Measurements from ENCODE around the gene FAM120AOS. TPM values are rescaled to one million over a fixed set of nuclear protein-coding genes. Genes with fewer than 3 reads are reported as not detected.

The FAM120AOS gene
- total and polyA plus RNA-seq, 2 of the 8 experiments (the other 6 are each of a cell fraction or from before 2014, with no cell fraction given): 29.6 to 37.6 TPM

DNA sequence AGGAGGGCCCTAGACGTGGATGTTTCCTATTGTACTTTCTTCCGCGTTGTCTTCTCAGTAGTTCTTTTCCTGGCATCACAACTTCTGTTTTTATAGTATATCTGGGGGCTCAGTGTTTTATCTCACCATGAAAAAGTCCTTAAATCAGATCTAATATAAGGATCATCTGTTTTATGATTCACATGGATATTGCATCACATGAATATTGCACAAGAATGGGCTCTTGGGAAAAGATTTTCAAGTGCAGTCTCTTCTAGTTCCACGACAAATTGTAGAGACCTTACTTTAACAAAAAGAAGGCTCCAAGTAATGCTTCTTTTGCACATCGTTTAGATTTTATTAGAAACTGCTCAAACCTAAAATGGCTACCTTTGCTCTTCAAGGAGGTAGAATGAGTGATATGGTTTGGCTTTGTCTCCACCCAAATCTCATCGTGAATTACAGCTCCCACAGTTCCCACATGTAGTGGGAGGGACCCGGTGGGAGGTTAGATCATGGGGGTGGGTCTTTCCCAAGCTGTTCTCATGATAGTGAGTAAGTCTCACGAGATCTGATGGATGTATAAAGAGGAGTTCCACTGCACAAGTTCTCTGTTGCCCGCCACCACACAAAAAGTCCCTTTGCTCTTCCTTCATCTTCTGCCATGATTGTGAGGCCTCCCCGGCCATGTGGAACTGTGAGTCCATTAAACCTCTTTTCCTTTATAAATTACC, 55.6 kb downstream of the FAM120AOS start (continued):
- TF ChIP-seq, protein P1, sequence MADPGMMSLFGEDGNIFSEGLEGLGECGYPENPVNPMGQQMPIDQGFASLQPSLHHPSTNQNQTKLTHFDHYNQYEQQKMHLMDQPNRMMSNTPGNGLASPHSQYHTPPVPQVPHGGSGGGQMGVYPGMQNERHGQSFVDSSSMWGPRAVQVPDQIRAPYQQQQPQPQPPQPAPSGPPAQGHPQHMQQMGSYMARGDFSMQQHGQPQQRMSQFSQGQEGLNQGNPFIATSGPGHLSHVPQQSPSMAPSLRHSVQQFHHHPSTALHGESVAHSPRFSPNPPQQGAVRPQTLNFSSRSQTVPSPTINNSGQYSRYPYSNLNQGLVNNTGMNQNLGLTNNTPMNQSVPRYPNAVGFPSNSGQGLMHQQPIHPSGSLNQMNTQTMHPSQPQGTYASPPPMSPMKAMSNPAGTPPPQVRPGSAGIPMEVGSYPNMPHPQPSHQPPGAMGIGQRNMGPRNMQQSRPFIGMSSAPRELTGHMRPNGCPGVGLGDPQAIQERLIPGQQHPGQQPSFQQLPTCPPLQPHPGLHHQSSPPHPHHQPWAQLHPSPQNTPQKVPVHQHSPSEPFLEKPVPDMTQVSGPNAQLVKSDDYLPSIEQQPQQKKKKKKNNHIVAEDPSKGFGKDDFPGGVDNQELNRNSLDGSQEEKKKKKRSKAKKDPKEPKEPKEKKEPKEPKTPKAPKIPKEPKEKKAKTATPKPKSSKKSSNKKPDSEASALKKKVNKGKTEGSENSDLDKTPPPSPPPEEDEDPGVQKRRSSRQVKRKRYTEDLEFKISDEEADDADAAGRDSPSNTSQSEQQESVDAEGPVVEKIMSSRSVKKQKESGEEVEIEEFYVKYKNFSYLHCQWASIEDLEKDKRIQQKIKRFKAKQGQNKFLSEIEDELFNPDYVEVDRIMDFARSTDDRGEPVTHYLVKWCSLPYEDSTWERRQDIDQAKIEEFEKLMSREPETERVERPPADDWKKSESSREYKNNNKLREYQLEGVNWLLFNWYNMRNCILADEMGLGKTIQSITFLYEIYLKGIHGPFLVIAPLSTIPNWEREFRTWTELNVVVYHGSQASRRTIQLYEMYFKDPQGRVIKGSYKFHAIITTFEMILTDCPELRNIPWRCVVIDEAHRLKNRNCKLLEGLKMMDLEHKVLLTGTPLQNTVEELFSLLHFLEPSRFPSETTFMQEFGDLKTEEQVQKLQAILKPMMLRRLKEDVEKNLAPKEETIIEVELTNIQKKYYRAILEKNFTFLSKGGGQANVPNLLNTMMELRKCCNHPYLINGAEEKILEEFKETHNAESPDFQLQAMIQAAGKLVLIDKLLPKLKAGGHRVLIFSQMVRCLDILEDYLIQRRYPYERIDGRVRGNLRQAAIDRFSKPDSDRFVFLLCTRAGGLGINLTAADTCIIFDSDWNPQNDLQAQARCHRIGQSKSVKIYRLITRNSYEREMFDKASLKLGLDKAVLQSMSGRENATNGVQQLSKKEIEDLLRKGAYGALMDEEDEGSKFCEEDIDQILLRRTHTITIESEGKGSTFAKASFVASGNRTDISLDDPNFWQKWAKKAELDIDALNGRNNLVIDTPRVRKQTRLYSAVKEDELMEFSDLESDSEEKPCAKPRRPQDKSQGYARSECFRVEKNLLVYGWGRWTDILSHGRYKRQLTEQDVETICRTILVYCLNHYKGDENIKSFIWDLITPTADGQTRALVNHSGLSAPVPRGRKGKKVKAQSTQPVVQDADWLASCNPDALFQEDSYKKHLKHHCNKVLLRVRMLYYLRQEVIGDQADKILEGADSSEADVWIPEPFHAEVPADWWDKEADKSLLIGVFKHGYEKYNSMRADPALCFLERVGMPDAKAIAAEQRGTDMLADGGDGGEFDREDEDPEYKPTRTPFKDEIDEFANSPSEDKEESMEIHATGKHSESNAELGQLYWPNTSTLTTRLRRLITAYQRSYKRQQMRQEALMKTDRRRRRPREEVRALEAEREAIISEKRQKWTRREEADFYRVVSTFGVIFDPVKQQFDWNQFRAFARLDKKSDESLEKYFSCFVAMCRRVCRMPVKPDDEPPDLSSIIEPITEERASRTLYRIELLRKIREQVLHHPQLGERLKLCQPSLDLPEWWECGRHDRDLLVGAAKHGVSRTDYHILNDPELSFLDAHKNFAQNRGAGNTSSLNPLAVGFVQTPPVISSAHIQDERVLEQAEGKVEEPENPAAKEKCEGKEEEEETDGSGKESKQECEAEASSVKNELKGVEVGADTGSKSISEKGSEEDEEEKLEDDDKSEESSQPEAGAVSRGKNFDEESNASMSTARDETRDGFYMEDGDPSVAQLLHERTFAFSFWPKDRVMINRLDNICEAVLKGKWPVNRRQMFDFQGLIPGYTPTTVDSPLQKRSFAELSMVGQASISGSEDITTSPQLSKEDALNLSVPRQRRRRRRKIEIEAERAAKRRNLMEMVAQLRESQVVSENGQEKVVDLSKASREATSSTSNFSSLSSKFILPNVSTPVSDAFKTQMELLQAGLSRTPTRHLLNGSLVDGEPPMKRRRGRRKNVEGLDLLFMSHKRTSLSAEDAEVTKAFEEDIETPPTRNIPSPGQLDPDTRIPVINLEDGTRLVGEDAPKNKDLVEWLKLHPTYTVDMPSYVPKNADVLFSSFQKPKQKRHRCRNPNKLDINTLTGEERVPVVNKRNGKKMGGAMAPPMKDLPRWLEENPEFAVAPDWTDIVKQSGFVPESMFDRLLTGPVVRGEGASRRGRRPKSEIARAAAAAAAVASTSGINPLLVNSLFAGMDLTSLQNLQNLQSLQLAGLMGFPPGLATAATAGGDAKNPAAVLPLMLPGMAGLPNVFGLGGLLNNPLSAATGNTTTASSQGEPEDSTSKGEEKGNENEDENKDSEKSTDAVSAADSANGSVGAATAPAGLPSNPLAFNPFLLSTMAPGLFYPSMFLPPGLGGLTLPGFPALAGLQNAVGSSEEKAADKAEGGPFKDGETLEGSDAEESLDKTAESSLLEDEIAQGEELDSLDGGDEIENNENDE (IDR thresholded peaks at IDR 0.05; ENCODE audit: insufficient replicate concordance, low read length): no peak
- TF ChIP-seq CREB1 (IDR thresholded peaks at IDR 0.05) (no peak), BCL11A (IDR thresholded peaks at IDR 0.05; ENCODE audit: low read depth in 2 of 2, low read length in 2 of 2) (no peak), CHD1 (IDR thresholded peaks at IDR 0.05; ENCODE audit: low read depth, low read length) (no peak), KDM4A (IDR thresholded peaks at IDR 0.05; ENCODE audit: low read depth, low read length, severe bottlenecking) (no peak), HDAC6 (IDR thresholded peaks at IDR 0.05; ENCODE audit: low read depth, low read length) (no peak)
